ENCODE measurements around the gene ACIN1.

DNA sequence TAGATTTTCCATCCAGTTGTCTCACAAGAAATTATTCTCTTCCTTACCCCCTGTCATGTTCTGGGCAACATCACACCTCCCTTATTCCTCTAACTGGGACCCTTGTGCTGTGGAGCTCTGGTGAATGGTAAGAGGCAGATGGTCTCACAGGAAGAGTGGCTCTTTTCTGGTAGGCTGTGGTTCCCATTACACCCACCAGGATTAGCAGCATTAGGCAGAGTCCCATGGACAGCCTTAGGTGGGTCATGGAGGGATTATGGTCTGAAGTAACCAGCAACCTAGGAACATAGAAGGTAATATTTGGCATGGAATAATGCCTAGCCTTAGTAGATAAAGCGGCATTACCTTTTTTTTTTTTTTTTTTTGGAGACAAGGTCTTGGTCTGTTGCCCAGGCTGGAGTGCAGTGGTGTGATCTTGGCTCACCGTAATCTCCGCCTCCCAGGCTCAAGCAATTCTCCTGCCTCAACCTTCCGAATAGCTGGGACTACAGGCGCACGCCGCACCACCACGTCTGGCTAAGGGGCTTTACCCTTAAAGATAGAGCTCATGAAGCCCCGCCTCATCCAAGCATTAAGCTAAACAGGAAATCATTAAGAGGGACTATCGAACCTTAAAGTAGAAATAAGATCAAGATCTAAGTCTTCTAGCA lies 4.4 kb upstream of the ACIN1 start:
- no peak for TF ChIP-seq ETV5 (CRISPR knock-in tag; IDR thresholded peaks at IDR 0.05; ENCODE audit: low read depth)
- no peak for TF ChIP-seq KAT8 (IDR thresholded peaks at IDR 0.05; ENCODE audit: low read depth)
- TF ChIP-seq PYGO2 (tag; IDR thresholded peaks at IDR 0.05): no peak
- no peak for TF ChIP-seq MTA1 (IDR thresholded peaks at IDR 0.05; ENCODE audit: borderline replicate concordance)
- TF ChIP-seq, protein P1, sequence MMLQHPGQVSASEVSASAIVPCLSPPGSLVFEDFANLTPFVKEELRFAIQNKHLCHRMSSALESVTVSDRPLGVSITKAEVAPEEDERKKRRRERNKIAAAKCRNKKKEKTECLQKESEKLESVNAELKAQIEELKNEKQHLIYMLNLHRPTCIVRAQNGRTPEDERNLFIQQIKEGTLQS (IDR thresholded peaks at IDR 0.05): no peak
- TF ChIP-seq, protein P1 (CRISPR knock-in tag; conservative IDR thresholded peaks at IDR 0.05): no peak
- no peak for TF ChIP-seq POLR2A (conservative IDR thresholded peaks at IDR 0.05)
- no peak for TF ChIP-seq TRIM25 (IDR thresholded peaks at IDR 0.05; ENCODE audit: borderline replicate concordance)
- no peak for TF ChIP-seq E2F6 (IDR thresholded peaks at IDR 0.05; ENCODE audit: borderline replicate concordance in 1 of 2, extremely low read depth in 1 of 2, insufficient read depth in 1 of 2, insufficient read length in 1 of 2, low read depth in 1 of 2, low read length in 1 of 2, poor library complexity in 1 of 2, severe bottlenecking in 1 of 2)
- TF ChIP-seq SREBF2 (CRISPR knock-in tag; IDR thresholded peaks at IDR 0.05): no peak
- no peak for TF ChIP-seq ZFP36 (IDR thresholded peaks at IDR 0.05; ENCODE audit: low read depth, low read length, partially characterized antibody)
- TF ChIP-seq ZNF274 (IDR thresholded peaks at IDR 0.05; ENCODE audit: borderline replicate concordance, low read depth, low read length): no peak
- TF ChIP-seq CTCF (IDR thresholded peaks at IDR 0.05 in 2 of 3, conservative IDR thresholded peaks at IDR 0.05 in 1 of 3; ENCODE audit: insufficient read depth in 2 of 3, low read depth in 1 of 3, low read length in 3 of 3): no peak
- TF ChIP-seq TAF1 (IDR thresholded peaks at IDR 0.05; ENCODE audit: control insufficient read depth, extremely low read depth, insufficient read depth, low read length, severe bottlenecking): no peak

Data from K562 (cell line).